Measurements from ENCODE around the gene ABCB6.

- TF ChIP-seq POLR2A (IDR thresholded peaks at IDR 0.05) = no peak
- TF ChIP-seq CTCF (IDR thresholded peaks at IDR 0.05) = no peak
These were observed 484 bp downstream of the ABCB6 start for GRCh38 chr2:219218217-219218731.
